K562 (cell line): ENCODE data around the gene RDH16. TPM values are rescaled to one million over a fixed set of nuclear protein-coding genes. Genes with fewer than 3 reads are reported as not detected.
"Not testable (repeated sequence)": the region's sequence is repeated elsewhere in the genome, so short reads cannot be mapped to it uniquely, and the experiment has no call there.

ENCODE experiments used
- ATAC-seq: fragments of 200-7000 bp; cut with Tn5 transposase; 3 replicates; pipeline ENCODE4 v1.9.1; 2020; ENCODE audit warnings: moderate library complexity
- BruUV-seq: library from RNA; stranded (reverse); fragments of 400-500 nt; replicated peaks from 2 replicates; lab custom pipeline; 2021; lab: Mats Ljungman, UMichigan
- CTCF ChIA-PET: fragments of 300-600 bp; formaldehyde crosslinking; extraction: SDS; loops from one replicate; lab custom pipeline; 2021; ENCODE audit warnings: low intra/inter-chr PET ratio; lab: Yijun Ruan, JAX
- POLR2A ChIA-PET: fragments of 300-600, 350-650 bp; sonication (Branson Sonifier 250); formaldehyde crosslinking; extraction: SDS; loops from one replicate; lab custom pipeline; 2021; ENCODE audit warnings: antibody characterized with exemption, inconsistent platforms; lab: Yijun Ruan, JAX
- DNase-seq, 4 experiments: peaks; one replicate each; pipeline versions ENCODE4 v3.0.0 to v3.0.0-alpha.2; 2011 to 2018; ENCODE audit warnings: low spot score in 3 of 4, mixed read lengths in 3 of 4; ENCODE audit errors: extremely low read depth in 1 of 4
- FAIRE-seq: peaks from 2 replicates; lab custom pipeline; 2011; peaks lifted over from hg19 to GRCh38; lab: Jason Lieb, UNC
- H2AFZ ChIP-seq: 2 replicates; pipeline ENCODE4 v1.6.0; 2011; ENCODE audit warnings: low read depth, low read length, control low read depth, inconsistent platforms
- H3K27ac ChIP-seq: fragments of 200-600 bp; 3 replicates; pipeline ENCODE4 v1.8.0; 2011; ENCODE audit warnings: low read depth, mild to moderate bottlenecking, control low read depth, inconsistent platforms, low read length, moderate library complexity, mixed read lengths; ENCODE audit errors: extremely low read depth
- H3K27me3 ChIP-seq, 2 experiments: fragments of 300-600 bp in 1 of 2; 2 replicates in 1 of 2; 3 replicates in 1 of 2; pipeline versions ENCODE4 v1.6.0 to v1.8.0; 2011; ENCODE audit warnings: inconsistent platforms in 2 of 2, low read length in 2 of 2, mild to moderate bottlenecking in 1 of 2, mixed read lengths in 1 of 2, moderate library complexity in 1 of 2; ENCODE audit not compliant: control insufficient read depth in 2 of 2, insufficient read depth in 2 of 2
- H3K36me3 ChIP-seq: fragments of 300-600 bp; 3 replicates; pipeline ENCODE4 v1.8.0; 2011; ENCODE audit warnings: mild to moderate bottlenecking, low read length, inconsistent platforms; ENCODE audit not compliant: control insufficient read depth, insufficient read depth
- H3K4me1 ChIP-seq, 2 experiments: fragments of 200-600 bp in 1 of 2; replicated peaks in 1 of 2; 2 replicates in 1 of 2; 3 replicates in 1 of 2; pipeline versions ENCODE4 v1.5.1 to v1.8.0; 2011; ENCODE audit warnings: inconsistent platforms in 2 of 2, low read length in 2 of 2, mild to moderate bottlenecking in 1 of 2, mixed read lengths in 1 of 2, moderate library complexity in 1 of 2; ENCODE audit not compliant: control insufficient read depth in 2 of 2, insufficient read depth in 2 of 2
- H3K4me2 ChIP-seq: 2 replicates; pipeline ENCODE4 v1.6.1; 2011; ENCODE audit warnings: low read length, control low read depth, inconsistent platforms, mixed read lengths; ENCODE audit not compliant: insufficient read depth
- H3K4me3 ChIP-seq: fragments of 200-600 bp; sonication (generic), shearing (Covaris generic); 2 replicates; pipeline ENCODE4 v1.5.1; 2016; ENCODE audit warnings: control low read depth, inconsistent platforms
- H3K79me2 ChIP-seq: fragments of 200-600 bp; 3 replicates; pipeline ENCODE4 v1.8.0; 2011; ENCODE audit warnings: low read length, inconsistent platforms; ENCODE audit not compliant: control insufficient read depth, insufficient read depth
- H3K9ac ChIP-seq, 2 experiments: 2 replicates each; pipeline versions ENCODE4 v1.6.0 to v1.6.1; 2011; ENCODE audit warnings: low read depth in 2 of 2, low read length in 2 of 2, control low read depth in 1 of 2, inconsistent platforms in 1 of 2, mild to moderate bottlenecking in 1 of 2, mixed read lengths in 1 of 2; ENCODE audit not compliant: insufficient read depth in 1 of 2
- H3K9me1 ChIP-seq: one replicate; pipeline ENCODE4 v1.6.0; 2011; ENCODE audit warnings: inconsistent platforms, mild to moderate bottlenecking, low read length, moderate library complexity; ENCODE audit not compliant: control insufficient read depth, insufficient read depth
- H3K9me3 ChIP-seq: replicated peaks from 2 replicates; pipeline ENCODE4 v1.5.1; 2011; ENCODE audit warnings: low read depth, low read length, inconsistent platforms; ENCODE audit not compliant: control insufficient read depth, insufficient read depth
- H4K20me1 ChIP-seq: replicated peaks from 2 replicates; pipeline ENCODE4 v1.6.1; 2011; ENCODE audit warnings: low read length, inconsistent platforms, mixed read lengths; ENCODE audit not compliant: control insufficient read depth, insufficient read depth
- WGBS: fragments of 100-300 bp; shearing (Covaris generic); methylation state at CpG from one replicate; pipeline ENCODE4 v1.1.6; 2016; ENCODE audit warnings: low coverage, mixed read lengths; ENCODE audit not compliant: insufficient coverage; ENCODE audit errors: missing lambda C conversion rate; 5-methylcytosine and 5-hydroxymethylcytosine counted together
- in situ Hi-C: fragments of 300-500 bp; cut with MboI; formaldehyde crosslinking; loops from 4 replicates; pipeline ENCODE4 v1.15.0; 2018; ENCODE audit warnings: inconsistent platforms, mixed read lengths
- intact Hi-C: fragments of 100-400 bp; cut with micrococcal nuclease; formaldehyde crosslinking; loops from 2 replicates; pipeline ENCODE4 v1.14.2; 2022
- polyA plus RNA-seq, 8 experiments: library from polyadenylated mRNA; depleted of rRNA in 4 of 8; stranded (reverse) in 5 of 8; unstranded in 3 of 8; fragments of >200 nt; fragmentation: Nextera tagmentation in 2 of 8; fragmentation: Illumina TruSeq in 1 of 8; extraction: Ambion mirVana in 2 of 8; extraction: Trizol in 1 of 8; gene quantifications; 2 replicates each; pipeline versions ENCODE4 v1.2.1 to v1.2.3, GENCODE V29; 2011 to 2014; ENCODE audit warnings: inconsistent platforms in 1 of 8, missing spikeins in 1 of 8
- total RNA-seq, 7 experiments: library from RNA; depleted of rRNA in 6 of 7; stranded (reverse); fragments of >200 nt in 6 of 7; fragmentation: Illumina TruSeq in 2 of 7; extraction: Trizol in 2 of 7; gene quantifications; 2 replicates each; pipeline versions ENCODE4 v1.2.1 to v1.2.3, GENCODE V29; 2011 to 2021; ENCODE audit warnings: low replicate concordance in 1 of 7

Gene RDH16
- total and polyA plus RNA-seq, 9 of the 15 experiments (the other 6 are each of a cell fraction or from before 2014, with no cell fraction given): 0.11 to 0.52 (median 0.22) TPM; not detected in 1

GRCh38 chr12:56965124-56965523, 7.7 kb upstream of the RDH16 start:
- intact Hi-C loops, FAIRE-seq, H3K79me2 ChIP-seq, CTCF ChIA-PET, BruUV-seq, H3K4me2 ChIP-seq, H3K9me1 ChIP-seq, H4K20me1 ChIP-seq, POLR2A ChIA-PET, H3K9me3 ChIP-seq, H3K27me3 ChIP-seq, H2AFZ ChIP-seq, DNase-seq, H3K9ac ChIP-seq, H3K27ac ChIP-seq, H3K36me3 ChIP-seq, in situ Hi-C loops, H3K4me3 ChIP-seq, ATAC-seq: not testable (repeated sequence)
- peaks cover 4 to 16% of the 10 kb centered on the region in 2 experiments; a peak in 3 of 5 replicates for H3K4me1 ChIP-seq
- 90% methylated on average over 3 of the region's 4 CpGs for WGBS

- FAIRE-seq, H3K9ac ChIP-seq, H3K79me2 ChIP-seq, H2AFZ ChIP-seq, DNase-seq, POLR2A ChIA-PET, H3K9me3 ChIP-seq, H3K27ac ChIP-seq, H3K27me3 ChIP-seq, intact Hi-C loops, H4K20me1 ChIP-seq, H3K9me1 ChIP-seq, BruUV-seq, H3K4me1 ChIP-seq, H3K36me3 ChIP-seq, H3K4me2 ChIP-seq, CTCF ChIA-PET, ATAC-seq, in situ Hi-C loops, H3K4me3 ChIP-seq: not testable (repeated sequence)
- WGBS: no CpG with 5 or more reads among the region's 27 CpGs
These were observed 6.1 kb upstream of the RDH16 start for GRCh38 chr12:56963557-56963956.
